ENCODE measurements around the gene DPM2.

The DPM2 gene

DNA sequence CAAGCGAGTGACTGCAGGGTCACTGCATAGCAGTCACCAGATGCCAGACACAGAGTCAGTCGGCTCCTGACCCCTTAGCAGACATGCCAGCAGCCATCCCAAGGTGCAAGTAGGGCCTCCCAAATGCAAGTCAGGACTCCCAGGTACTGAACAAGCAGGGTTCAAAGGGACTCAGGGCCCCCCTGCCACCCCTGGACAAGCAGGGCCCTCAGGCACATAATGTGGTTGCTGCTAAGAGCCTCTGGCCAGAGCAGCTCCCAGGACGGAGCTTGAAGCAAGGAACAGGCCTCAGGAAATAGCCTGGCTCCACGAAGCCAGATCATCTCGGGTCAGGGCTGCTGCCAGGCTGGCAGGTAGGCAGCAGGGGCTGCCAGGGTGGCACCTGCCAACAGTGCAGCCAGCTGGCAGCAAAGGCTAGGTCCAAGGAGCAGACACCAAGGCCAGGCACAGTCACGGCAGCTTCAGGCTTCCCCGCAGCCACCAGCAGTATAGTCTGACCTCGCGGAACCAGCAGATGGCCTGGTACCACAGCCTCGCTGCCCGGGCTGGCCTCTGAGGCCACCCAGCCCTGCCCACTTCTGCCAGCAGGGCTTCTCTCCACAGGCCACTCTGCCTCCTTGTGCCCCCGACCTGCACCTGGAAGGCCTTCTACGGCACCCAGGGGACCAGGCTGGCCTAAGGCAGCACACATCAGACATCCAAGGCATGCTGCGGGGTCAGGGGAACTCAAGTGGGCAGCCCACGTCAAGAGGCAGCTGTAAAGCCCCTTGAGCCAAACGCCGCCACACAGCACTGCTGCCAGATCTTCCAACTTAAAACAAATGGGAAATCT, 35.7 kb upstream of the DPM2 start:
- no peak for DNase-seq (ENCODE audit: low read depth in 3 of 3, low spot score in 1 of 3)

GRCh38 chr9:127972236-127972871, 34.7 kb upstream of the DPM2 start:
- no peak for DNase-seq (ENCODE audit: low read depth in 3 of 3, low spot score in 1 of 3)

DNA sequence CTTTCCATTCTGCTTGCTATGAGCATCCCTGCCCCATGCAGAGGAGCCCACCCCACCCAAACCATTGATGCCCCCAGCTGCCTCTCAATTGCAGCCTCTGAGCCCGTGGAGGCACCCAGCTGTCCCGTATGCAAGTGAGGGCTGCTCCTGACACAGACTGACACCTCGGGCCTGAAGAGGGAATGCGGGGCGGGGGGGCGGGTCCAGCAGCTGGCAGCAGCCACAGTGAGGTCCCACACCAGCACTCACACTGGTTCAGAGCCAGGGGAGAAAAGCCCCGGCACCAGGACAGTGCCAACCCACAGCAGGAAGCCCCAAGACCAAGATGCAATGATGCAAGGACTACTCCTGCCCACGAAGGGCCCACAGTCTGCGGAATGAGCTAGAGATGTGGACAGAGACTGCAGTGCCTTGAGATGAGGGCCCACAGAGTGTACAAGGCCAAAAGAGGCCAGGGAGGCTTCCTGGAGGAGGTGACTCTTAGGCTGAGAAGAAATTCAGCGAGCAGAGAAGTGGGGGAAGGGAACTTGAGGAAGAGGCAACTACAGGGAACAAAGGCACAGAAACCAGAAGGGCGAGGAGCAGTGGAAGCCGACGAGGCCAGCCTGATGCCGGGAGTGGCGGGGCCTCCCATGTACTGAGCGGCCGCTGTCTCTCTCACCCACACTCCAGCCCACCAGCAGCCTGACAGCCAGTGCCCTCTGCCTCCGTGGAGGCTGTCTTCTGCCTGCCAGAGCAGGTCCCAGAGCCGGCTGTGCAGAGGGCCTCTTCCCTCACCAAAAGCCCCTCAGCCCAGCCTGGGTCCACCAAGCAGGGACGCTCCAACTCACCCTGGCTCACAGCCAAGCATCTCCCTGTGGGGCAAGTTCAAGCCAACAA, 33.9 kb upstream of the DPM2 start:
- no peak for DNase-seq (ENCODE audit: low read depth in 3 of 3, low spot score in 1 of 3)

DNA sequence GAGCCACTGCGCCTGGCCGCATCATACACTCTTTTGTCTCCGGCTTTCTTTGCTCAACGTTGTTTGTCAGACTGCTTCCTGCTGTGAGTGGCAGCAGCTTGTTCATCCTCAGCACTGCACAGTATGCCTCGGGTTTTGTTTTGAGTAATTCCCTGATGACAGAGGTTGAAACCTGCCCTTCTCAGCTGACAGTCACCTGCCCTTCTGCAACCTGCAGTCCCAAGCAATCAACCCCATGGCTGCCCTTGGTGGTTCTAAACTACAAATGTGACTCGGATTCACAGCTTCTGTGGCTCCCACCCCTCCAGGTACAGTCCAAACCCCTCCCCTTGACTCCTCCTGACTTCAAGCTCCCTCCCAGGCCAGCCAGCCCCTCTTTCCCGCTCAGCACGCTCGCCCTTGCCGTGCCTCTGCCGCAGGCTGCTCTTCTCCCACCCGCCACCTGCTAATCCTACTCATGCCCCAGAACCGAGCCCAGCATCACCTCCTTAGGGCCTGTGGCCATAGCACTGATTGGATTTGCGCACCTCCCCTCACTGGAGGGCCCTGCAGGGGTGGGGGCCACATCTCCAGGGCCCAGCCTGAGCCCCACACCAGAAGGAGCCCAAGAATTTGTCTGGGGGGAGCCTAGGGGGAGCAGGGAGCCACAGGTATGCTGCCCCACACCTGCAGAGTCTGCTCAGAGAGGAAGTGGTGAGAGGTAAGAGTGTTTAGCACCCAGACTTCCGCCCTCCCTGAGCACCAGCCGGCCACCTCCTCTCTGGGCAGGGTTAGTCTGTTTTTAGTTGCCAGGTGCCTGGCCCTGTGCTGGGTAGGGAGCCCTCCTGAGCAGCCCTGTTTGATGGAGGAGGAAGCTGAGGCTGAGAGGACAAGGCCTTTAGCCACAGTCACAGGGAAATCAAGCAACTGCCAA, 33.0 kb upstream of the DPM2 start:
- peak in 2 of 3 donors; percentile 44 to 47 for DNase-seq (ENCODE audit: low read depth in 3 of 3, low spot score in 1 of 3)

DNA sequence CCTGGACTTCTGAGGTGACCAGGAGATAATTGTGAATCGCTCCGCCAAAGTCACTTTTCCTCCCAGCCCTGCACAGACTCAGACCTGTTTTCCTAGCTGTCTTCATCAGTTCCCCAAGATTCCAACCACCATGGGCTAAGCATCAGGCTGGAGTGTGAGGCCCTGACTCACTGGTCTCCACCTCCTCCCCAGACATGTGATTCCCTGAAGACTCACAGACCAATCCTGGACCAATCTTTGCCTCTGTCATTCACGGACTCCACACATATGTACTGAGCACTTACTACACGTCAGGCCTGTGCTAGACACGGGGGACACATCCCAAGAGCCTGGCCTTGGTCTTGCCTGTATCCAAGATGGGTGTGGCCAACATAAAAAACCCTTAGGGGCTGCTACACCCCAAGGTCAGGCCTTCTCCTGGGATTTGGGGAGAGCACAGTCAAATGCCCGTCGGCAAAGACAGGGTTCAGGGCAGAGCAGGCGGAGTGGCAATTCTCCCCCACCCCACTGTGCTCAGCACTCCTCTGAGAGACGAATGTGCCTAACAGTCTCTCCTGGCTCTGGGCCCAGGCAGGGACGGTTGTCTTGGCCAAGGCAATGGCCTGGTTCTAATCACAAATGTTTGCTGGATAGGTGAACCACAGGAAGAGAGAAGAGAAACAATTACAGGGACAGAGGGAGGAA, 31.2 kb upstream of the DPM2 start:
- DNase-seq (ENCODE audit: low read depth in 3 of 3, low spot score in 1 of 3): no peak

DNA sequence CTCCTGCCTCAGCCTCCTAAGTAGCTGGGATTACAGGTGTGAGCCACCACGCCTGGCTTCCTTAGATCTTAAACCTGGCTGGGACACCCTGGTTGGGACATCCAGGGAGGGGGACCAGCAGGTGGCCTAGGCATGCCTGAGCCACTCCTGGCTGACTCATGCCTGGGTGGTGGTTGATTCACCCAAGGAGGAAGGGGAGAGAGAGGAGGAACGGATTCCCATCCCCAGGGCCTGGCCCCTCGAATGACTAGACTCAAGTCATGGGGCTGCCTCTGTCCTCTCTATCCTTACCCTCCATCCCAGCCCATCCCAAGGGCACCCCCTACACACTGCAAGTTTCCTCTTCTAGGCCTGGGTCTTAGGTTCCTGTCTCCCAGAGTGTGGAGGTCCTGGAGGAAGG, 30.4 kb upstream of the DPM2 start:
- DNase-seq (ENCODE audit: low read depth in 3 of 3, low spot score in 1 of 3): no peak

GRCh38 chr9:127967151-127967809, 29.6 kb upstream of the DPM2 start:
- no peak for DNase-seq (ENCODE audit: low read depth in 3 of 3, low spot score in 1 of 3)

GRCh38 chr9:127966416-127967150, 28.9 kb upstream of the DPM2 start:
- DNase-seq (ENCODE audit: low read depth in 3 of 3, low spot score in 1 of 3): no peak

DNA sequence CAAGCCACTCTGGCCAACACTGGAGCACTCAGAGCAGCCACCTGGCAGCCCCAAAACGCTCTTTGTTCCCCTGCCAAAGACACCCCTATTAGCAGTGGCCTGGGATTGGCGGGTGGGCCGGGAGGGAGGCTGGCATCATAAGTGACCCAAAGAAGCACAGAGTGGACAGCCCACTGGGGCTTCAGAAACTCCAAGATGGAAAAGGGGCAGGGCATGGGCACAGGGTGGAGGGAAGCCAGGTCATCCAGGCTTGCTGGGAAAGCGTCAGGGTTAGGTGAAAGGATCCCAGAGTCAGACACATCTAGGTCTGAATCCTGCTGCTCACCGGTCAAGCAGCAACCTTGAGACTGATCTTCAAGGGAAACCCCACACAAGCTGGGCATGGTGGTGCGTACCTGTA, 28.3 kb upstream of the DPM2 start:
- DNase-seq (ENCODE audit: low read depth in 3 of 3, low spot score in 1 of 3): no peak

GRCh38 chr9:127963359-127964064, 25.9 kb upstream of the DPM2 start:
- no peak for DNase-seq (ENCODE audit: low read depth in 3 of 3, low spot score in 1 of 3)

GRCh38 chr9:127963041-127963358, 25.3 kb upstream of the DPM2 start:
- DNase-seq (ENCODE audit: low read depth in 3 of 3, low spot score in 1 of 3): no peak

- no peak for DNase-seq (ENCODE audit: low read depth in 3 of 3, low spot score in 1 of 3)
Observed at GRCh38 chr9:127962278-127962677, 24.6 kb upstream of the DPM2 start.

GRCh38 chr9:127961613-127962155, 24.0 kb upstream of the DPM2 start:
- DNase-seq (ENCODE audit: low read depth in 3 of 3, low spot score in 1 of 3): no peak

DNA sequence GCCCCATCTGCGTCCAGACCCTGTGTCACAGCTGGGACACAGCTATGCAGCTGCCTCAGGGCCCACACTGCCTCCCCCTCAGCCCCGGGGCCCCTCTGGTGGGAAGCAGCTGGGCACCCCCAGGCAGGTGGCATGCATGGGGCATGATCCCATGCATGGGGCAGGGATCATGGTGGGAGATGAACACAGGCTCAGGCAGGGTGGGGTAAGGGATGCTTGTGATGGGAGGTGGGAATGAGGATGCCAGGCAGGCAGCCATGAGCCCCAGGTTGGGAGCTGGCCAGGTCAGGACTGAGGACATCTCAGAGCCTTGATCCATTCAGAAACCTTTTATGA, 23.5 kb upstream of the DPM2 start:
- DNase-seq (ENCODE audit: low read depth in 3 of 3, low spot score in 1 of 3): no peak

DNA sequence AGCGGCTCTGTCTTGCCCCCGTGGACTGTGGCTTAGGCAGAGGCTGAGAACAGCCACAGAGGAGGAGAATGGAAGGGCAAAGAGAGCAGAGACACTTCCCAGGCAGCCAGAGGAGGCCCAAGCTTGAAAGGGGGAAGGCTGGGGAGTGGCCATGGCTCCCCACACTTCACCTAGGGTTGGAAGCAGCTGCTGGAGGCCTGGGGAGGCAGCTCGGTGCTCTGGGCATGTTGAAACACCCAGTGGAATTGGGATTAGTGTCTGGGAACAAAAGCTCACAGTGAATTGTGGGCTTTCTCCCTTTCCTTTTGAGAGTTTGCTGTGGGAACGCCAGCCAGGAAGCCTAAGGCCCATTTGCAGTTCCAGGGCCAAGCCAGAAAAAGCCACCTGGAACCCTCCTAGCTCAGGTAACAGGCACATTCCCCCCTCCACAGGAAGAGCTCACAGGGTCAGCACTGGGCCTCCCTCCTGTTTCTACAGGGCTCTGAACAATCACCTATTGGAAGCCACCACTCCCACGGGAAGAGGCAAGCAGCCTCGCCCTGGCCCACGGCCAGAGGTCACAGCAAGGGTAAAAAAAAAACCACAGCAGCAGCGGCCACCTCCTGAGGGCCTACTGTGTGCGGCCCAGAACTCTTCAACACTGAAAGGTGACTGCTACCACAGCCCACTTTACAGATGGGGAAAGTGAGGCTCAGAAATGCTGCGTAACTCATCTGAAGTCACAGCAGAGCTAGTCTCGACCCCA, 22.9 kb upstream of the DPM2 start:
- no peak for DNase-seq (ENCODE audit: low read depth in 3 of 3, low spot score in 1 of 3)

DNA sequence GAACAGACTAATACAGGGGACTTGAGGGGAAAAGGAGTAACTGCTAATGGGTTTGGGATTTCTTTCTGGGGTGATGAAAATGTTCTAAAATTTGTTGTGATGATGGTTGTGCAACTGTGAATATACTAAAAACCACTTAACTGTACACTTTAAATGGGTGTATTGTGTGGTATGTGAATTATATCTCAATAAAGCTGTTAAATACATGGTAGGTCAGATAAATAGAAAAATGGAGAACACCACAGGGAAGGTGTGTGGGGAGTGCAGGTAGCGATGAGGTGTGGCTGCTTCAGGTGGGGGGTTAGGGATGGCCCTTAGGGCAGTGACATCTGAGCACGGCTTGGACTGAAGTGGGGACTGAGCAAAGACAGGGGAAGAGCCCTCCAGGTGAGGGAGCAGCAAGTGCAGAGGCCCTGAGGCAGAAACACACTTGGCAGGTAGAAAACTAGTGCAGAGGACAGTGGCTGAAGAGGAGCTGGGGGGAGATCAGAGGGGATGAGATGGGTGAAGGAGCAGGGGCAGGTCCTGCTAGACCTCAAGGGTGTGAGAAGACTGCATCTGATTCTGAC, 22.3 kb upstream of the DPM2 start:
- no peak for DNase-seq (ENCODE audit: low read depth in 3 of 3, low spot score in 1 of 3)

- DNase-seq (ENCODE audit: low read depth in 3 of 3, low spot score in 1 of 3): no peak
Observed at GRCh38 chr9:127959398-127959797, 21.7 kb upstream of the DPM2 start.

Measured in stimulated activated CD4-positive, alpha-beta T cell treated with anti-CD3 and anti-CD28 coated beads, TNF-alpha, amount 100 ng/mL, for 1 hour (primary cell).